NCI-H2081 treated with DMSO at 0.1 percent for 48 hours (cell line): Measurements from ENCODE around the gene FNDC11.

Experiments used
- DNase-seq: peaks from one replicate; lab custom pipeline; 2025; lab: John Stamatoyannopoulos, UW

The FNDC11 gene

GRCh38 chr20:63539441-63540370 lies 14.3 kb upstream of the FNDC11 start:
- DNase-seq: no peak

GRCh38 chr20:63540417-63541186 lies 13.4 kb upstream of the FNDC11 start:
- no peak for DNase-seq

GRCh38 chr20:63541371-63541770 lies 12.6 kb upstream of the FNDC11 start:
- no peak for DNase-seq

- no peak for DNase-seq
These were observed 11.9 kb upstream of the FNDC11 start for GRCh38 chr20:63542031-63542559.

- no peak for DNase-seq
These were observed 11.3 kb upstream of the FNDC11 start for GRCh38 chr20:63542696-63543095.

- no peak for DNase-seq
These were observed 10.8 kb upstream of the FNDC11 start for GRCh38 chr20:63543131-63543530.

- no peak for DNase-seq
These were observed 10.2 kb upstream of the FNDC11 start for GRCh38 chr20:63543733-63544132.

GRCh38 chr20:63544241-63544957 lies 9.6 kb upstream of the FNDC11 start:
- DNase-seq: no peak

- no peak for DNase-seq
These were observed 8.9 kb upstream of the FNDC11 start for GRCh38 chr20:63544958-63545516.

- DNase-seq: no peak
These were observed 8.1 kb upstream of the FNDC11 start for GRCh38 chr20:63545814-63546213.

- no peak for DNase-seq
These were observed 7.6 kb upstream of the FNDC11 start for GRCh38 chr20:63546256-63546955.

- DNase-seq: no peak
These were observed 6.8 kb upstream of the FNDC11 start for GRCh38 chr20:63546956-63547724.

- DNase-seq: no peak
These were observed 6.1 kb upstream of the FNDC11 start, which contains the start of gene SRMS for GRCh38 chr20:63547725-63548480. Gene SRMS, minus strand, starts transcription at chr20:63547749. Its CDS starts 286 bp downstream, at chr20:63547463.

- DNase-seq: no peak
These were observed 5.4 kb upstream of the FNDC11 start for GRCh38 chr20:63548542-63548941.

- DNase-seq: no peak
These were observed 4.9 kb upstream of the FNDC11 start for GRCh38 chr20:63549019-63549418.

- no peak for DNase-seq
These were observed 4.2 kb upstream of the FNDC11 start for GRCh38 chr20:63549679-63550282.

GRCh38 chr20:63551068-63551467 lies 2.9 kb upstream of the FNDC11 start:
- DNase-seq: no peak

- DNase-seq: no peak
These were observed 1.3 kb upstream of the FNDC11 start for GRCh38 chr20:63552481-63553249.
